NCI-H2227 treated with DMSO at 0.1 percent for 48 hours (cell line): ENCODE results near the gene MTHFD1L.
A peak's percentile ranks its signal among the peaks of the same experiment; 100 is the strongest.

ENCODE experiments used
- DNase-seq: peaks from one replicate; lab custom pipeline; 2025; lab: John Stamatoyannopoulos, UW

Gene MTHFD1L

GRCh38 chr6:150991487-150991886 is 126.0 kb downstream of the MTHFD1L start:
- DNase-seq, result no peak

DNA sequence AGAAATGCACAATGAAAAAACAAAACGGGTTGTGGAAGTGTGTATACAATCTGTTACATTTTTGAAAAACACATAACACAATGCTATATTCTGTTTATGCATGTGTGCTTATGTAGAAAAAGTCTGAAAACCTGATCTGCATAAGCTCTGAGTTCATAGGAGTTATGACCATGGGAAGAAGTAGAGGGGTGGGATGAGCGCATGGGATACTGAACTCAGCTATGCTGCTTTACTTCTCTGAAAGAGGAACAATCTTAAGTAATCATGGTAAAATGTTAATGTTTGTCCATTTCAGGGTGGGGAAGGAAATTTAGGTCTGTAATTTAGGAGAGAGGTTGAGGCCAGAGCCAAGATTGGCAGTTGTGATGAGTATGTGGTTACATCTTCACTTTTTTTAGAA is 126.8 kb downstream of the MTHFD1L start:
- DNase-seq, result no peak

GRCh38 chr6:150992703-150993102 is 127.2 kb downstream of the MTHFD1L start:
- DNase-seq, result no peak

GRCh38 chr6:150993253-150993652 is 127.8 kb downstream of the MTHFD1L start:
- no peak for DNase-seq

DNA sequence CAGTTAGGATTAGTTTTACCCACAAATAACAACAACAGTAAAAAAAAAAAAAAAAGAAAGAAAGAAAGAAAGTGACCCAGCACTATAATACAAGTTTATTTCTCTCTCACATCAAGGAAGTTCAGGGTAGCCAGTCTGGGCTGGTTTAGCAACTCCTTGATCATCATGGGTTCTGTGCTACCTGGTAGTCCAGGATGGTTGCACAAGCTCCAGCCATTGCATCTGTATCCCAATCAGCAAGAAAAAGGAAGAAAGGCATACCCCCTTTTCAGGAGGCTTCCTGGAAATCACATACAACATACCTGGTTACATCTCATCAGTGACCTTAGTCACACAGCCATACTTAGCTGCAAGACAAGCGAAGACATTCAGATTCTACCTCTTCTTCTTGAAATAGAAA is 128.5 kb downstream of the MTHFD1L start:
- no peak for DNase-seq

DNA sequence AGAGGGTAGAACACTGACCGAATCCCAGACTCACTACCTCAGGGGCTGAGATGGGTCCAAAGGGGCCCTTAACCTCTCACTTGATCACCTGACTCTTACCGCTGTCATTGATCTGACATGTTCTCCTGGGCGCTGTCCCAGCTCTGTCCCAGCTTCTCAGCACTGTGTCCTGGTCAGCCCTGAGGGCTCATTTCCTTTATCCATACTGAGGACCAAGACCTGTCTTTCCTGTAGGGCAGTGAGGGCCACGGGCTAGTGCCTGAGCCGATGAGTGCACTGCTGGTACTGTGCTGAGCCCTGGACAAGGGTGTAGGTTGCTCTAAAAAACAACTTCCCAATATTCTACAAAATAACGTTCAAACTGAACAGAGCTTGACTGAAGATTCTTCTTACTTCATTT is 131.5 kb downstream of the MTHFD1L start:
- no peak for DNase-seq

- DNase-seq, result no peak
These were observed 133.6 kb downstream of the MTHFD1L start for GRCh38 chr6:150999107-150999506.

- no peak for DNase-seq
These were observed 134.1 kb downstream of the MTHFD1L start for GRCh38 chr6:150999576-150999975.

DNA sequence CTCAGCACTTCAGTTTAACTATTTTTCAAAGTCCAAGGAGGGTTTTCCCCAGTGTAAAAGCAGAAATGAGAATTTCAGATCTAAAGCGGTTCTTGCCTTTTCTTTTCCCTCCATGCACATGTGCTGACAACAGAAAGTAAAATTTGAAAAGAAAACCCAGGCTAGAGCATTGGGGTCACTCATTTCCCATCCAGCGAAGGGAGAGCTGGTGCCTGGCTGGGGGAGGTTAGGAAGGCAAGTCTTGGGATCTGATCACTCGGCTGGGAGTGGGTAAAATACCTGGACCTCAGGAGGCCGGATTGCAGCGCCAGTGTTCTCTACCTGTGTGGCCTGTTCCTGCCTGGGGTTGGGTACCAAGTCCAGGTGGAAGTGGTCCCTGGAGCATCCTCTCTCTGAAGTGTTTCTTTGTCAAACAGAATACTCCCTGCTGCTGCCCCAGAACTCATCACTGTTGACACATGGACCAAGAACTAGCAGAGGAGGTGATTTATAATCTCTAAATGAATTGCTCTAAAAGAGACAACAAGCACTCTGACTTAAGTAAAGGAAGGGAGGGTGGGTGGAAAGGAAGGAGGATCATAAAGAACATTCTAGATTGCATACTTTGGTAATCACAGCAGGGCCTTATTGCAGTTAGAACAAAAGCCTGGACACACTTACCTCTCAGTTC is 136.0 kb downstream of the MTHFD1L start:
- DNase-seq, result no peak

- DNase-seq, result no peak
These were observed 136.6 kb downstream of the MTHFD1L start for GRCh38 chr6:151002057-151002450.

- no peak for DNase-seq
These were observed 137.0 kb downstream of the MTHFD1L start for GRCh38 chr6:151002491-151002935.

DNA sequence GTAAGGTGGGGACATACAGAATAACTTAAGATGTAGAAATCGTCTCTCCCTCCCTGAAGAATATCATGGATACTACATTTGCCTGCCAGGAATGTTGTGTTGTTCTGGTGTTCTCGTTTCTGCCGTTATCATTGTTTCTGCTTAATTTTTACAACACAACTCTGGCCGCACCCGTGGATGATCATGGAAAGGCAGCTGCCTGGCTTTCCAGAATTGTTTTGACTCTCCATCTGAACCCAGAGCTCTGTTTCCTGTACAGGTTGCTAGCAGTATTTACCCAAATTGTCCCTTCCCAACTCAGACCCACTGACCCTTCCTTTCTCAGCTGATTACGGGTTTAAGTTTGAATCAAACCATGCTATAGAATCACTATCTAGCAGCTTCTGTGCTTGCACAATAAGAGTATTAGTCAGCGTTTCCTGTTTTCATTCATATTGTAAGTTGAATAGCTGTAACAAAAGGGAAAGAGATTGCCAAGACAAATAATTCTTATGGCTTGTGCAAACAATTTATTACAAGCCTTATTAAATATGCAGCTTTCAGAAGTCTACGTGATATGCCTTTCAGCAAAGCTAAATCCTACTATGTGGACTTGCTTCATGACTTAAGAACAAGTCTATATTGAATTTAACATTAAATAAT is 139.0 kb downstream of the MTHFD1L start:
- DNase-seq, result peak; percentile 59

- DNase-seq, result no peak
These were observed 139.7 kb downstream of the MTHFD1L start for GRCh38 chr6:151005164-151005563.

GRCh38 chr6:151005896-151006632 is 140.6 kb downstream of the MTHFD1L start:
- DNase-seq, result no peak

DNA sequence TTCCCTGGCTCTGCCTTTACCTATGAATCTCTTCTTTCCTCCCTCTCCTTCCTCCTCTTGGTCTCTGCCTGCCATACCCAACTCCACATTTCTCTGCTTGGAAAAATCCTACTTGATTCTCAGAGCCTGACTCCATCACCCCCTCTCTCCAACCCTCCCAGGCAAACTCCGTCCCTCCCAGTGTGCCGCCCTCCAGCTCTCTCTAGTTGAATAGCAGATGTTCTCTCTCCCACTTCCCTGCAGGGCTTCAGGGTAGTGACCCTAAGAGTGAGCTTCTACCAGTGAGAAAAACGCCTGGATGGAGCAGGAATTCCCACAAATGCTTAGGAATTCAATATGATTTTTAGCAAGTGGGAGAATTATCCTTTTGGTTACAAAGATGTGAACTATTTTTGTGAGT is 141.6 kb downstream of the MTHFD1L start:
- no peak for DNase-seq

DNA sequence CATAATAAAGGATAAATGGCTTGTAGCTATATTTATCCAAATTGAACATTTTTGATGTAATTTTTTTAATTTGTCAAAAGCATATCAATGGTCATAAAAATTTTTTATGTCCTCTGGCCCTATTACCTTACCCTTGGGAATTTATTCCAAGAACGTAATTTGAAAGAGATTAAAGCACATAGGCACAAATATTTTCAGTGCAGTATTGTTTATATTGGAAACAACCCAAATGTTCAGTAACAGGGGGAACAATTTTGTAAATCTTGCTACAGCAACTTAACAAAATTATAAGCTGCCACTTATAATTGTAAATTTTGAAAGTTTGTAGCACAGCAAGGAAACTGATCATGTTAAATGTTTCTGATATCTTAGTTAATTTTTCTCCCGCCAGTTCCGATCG is 142.4 kb downstream of the MTHFD1L start:
- no peak for DNase-seq

DNA sequence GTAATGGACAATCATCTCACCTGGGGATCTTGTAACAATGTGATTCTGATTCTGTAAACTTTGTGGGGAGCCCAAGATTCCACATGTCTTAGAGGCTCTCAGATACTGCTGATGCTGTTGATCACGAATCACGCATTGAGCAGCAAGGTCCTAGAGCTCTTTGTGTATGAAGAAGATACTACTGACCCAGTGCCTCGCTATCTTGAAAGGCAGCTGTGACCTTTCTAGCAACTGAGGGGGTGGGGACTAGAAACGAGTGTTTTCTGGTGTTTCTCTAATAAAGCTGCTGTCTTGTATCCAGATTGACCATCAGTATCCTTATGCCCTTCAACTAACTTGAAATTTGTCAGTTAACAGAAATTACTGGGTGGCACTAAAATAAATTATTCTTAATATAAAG is 142.9 kb downstream of the MTHFD1L start:
- DNase-seq, result no peak

- DNase-seq, result no peak
These were observed 144.1 kb downstream of the MTHFD1L start for GRCh38 chr6:151009576-151009975.

- DNase-seq, result no peak
These were observed 144.6 kb downstream of the MTHFD1L start for GRCh38 chr6:151010071-151010470.

GRCh38 chr6:151012321-151013294 is 147.1 kb downstream of the MTHFD1L start:
- DNase-seq, result no peak

DNA sequence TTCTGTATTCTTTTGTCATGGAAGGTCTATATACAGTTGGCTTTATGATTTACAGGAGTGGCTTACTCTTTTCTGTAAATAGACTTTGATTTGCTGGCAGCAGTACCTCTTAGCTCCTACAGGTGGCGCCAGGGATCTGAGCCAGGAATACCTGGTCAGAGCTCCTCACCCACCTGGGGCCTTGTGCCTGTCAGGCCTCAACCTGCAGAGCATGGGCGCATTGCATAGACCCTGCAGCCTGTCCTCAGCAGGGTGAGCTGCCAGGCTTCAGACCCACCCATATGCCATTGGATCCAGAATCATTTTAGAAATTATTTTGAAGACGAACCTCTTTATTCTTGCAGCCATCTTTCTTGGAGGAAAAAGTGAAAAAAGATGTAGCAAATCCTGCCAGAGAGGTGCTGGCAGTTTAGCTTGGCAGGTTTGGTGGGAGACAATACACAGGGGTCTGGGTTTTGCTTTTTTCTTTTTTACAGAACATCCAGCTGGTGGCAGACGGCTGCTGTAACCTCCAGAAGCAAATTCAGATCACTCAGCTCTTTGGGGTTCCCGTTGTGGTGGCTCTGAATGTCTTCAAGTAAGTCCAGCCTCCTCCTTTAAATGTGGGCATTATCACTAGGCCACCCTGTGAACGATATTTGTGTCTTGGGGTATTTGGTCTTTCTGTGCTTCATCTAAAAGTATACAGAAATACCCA is 149.1 kb downstream of the MTHFD1L start:
- peak; percentile 71 for DNase-seq
